Lower lobe of right lung (tissue), 2 donors: Measurements from ENCODE around the gene ZNF488. TPM values are rescaled to one million over a fixed set of nuclear protein-coding genes. Genes with fewer than 3 reads are reported as not detected.

Source experiments
- ATAC-seq, 2 donors: fragments of 200-7000 bp; cut with Tn5 transposase; one replicate each; pipeline ENCODE4 v1.9.1; 2020 to 2022; ENCODE audit warnings: mild to moderate bottlenecking in 2 of 2, moderate library complexity in 2 of 2
- DNase-seq: peaks from one replicate; pipeline ENCODE4 v3.0.0-alpha.2; 2020
- H3K27ac ChIP-seq: fragments of 200-600 bp; one replicate; pipeline ENCODE4 v1.8.0; 2022
- H3K27me3 ChIP-seq: fragments of 200-600 bp; one replicate; pipeline ENCODE4 v1.8.0; 2022; ENCODE audit warnings: low read depth
- H3K36me3 ChIP-seq: fragments of 200-600 bp; one replicate; pipeline ENCODE4 v1.8.0; 2022; ENCODE audit warnings: mild to moderate bottlenecking
- H3K4me1 ChIP-seq: fragments of 200-600 bp; one replicate; pipeline ENCODE4 v1.8.0; 2022
- H3K4me3 ChIP-seq: fragments of 200-600 bp; one replicate; pipeline ENCODE4 v1.8.0; 2022; ENCODE audit warnings: mild to moderate bottlenecking
- H3K9me3 ChIP-seq: fragments of 200-600 bp; one replicate; pipeline ENCODE4 v1.8.0; 2022
- CTCF ChIP-seq: fragments of 200-600 bp; IDR thresholded peaks from one replicate; pipeline ENCODE4 v1.8.0; 2022; ENCODE audit warnings: antibody characterized with exemption, mild to moderate bottlenecking
- intact Hi-C: fragments of 100-400 bp; cut with DNase I; formaldehyde crosslinking; loops from one replicate; pipeline ENCODE4 v1.11.0; 2022
- total RNA-seq: library from RNA; stranded (reverse); fragmentation: NEBNext Ultra II Directional; extraction: Animal tissue kit (Norgen Biotek cat#: 25700); gene quantifications from one replicate; pipeline ENCODE4 v1.2.1, GENCODE V29; 2021
- donor health status: DM: no; HTN: yes; CAD: no; lungs with severe emphysema.

ZNF488 gene
- total RNA-seq, 1 donor from 2014 or later: 0.38 TPM

- Histone ChIP-seq H3K4me3 (no peak overlapping the region), H3K27ac (no peak overlapping the region), H3K27me3 (no peaks in the 10 kb centered on the region), H3K36me3 (no peaks in the 10 kb centered on the region), H3K4me1 (peaks cover under 1% of the 10 kb centered on the region), H3K9me3 (no peaks in the 10 kb centered on the region)
- no peak for DNase-seq
- no peak for TF ChIP-seq CTCF
- intact Hi-C loops: no loop called here
- ATAC-seq: no peak
These were observed 24.5 kb upstream of the ZNF488 start for GRCh38 chr10:47408606-47409005.

GRCh38 chr10:47406870-47407691 is 23.0 kb upstream of the ZNF488 start:
- H3K4me1 ChIP-seq: peaks cover 6% of the 10 kb centered on the region
- no peak overlapping the region for H3K27ac ChIP-seq
- no peak for TF ChIP-seq CTCF
- H3K27me3 ChIP-seq: no peaks in the 10 kb centered on the region
- intact Hi-C loops: no loop called here
- ATAC-seq (peak; percentile 36 to 60), DNase-seq (no peak)
- H3K36me3 ChIP-seq: no peaks in the 10 kb centered on the region
- no peak overlapping the region for H3K4me3 ChIP-seq
- no peaks in the 10 kb centered on the region for H3K9me3 ChIP-seq

DNA sequence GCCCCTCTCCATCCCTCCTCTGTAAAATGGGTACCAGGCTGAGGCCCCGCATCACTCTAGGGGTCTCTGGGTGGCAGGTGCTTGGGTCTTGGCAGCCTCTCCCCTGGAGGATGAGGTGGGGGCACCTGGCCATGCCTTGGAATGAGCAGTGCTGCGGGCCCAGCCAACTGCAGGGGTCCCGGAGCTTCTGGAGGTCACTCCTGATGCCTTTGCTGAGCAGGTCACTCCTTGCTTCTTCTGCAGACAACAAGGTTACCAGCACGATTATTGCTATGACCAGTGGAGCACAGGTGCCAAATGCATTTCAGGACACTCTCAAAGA is 22.4 kb upstream of the ZNF488 start:
- no peak overlapping the region for H3K4me3 ChIP-seq
- ATAC-seq (no peak), DNase-seq (no peak)
- no peak for TF ChIP-seq CTCF
- no peaks in the 10 kb centered on the region for H3K36me3 ChIP-seq
- H3K27me3 ChIP-seq: no peaks in the 10 kb centered on the region
- H3K4me1 ChIP-seq: peaks cover 6% of the 10 kb centered on the region
- intact Hi-C loops: no loop called here
- no peak overlapping the region for H3K27ac ChIP-seq
- no peaks in the 10 kb centered on the region for H3K9me3 ChIP-seq

DNA sequence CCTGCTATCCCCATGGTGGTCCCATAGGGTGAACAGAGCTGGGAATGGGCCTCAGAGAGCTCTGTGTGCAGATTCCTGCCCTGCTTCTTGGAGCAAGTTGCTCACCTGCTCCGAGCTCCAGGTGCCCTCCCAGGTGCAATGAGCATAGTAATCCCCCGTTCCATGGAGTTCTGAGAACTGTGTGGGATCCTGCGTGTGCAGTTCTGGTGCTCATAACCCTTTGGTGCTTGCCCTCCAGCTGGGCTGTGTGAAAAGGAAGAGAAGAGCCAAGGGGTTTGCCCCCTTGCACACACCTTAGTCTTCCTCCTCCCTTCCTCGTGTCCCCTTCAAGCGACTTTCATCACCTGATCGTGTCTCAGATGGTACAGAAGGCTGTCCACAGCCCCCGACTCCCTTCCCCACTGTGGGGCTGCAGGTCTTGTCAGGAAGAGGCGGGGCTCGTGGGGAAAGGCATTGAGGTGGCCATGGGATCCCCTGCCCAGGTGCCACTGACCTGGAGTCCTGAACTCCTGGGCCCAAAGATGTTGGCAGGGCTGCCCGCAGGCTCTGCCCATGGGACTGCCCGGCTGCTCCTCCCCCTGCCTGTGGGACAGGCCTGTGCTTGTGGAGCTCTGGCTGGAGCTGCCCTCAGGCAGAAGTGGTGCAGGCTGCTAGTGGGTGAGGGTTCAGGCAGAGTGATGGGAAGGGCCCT is 21.9 kb upstream of the ZNF488 start:
- ATAC-seq (no peak), DNase-seq (no peak)
- H3K27me3 ChIP-seq: no peaks in the 10 kb centered on the region
- H3K27ac ChIP-seq: no peak overlapping the region
- intact Hi-C loops: no loop called here
- H3K4me3 ChIP-seq: no peak overlapping the region
- no peak for TF ChIP-seq CTCF
- no peaks in the 10 kb centered on the region for H3K36me3 ChIP-seq
- no peaks in the 10 kb centered on the region for H3K9me3 ChIP-seq
- H3K4me1 ChIP-seq: peaks cover 6% of the 10 kb centered on the region

DNA sequence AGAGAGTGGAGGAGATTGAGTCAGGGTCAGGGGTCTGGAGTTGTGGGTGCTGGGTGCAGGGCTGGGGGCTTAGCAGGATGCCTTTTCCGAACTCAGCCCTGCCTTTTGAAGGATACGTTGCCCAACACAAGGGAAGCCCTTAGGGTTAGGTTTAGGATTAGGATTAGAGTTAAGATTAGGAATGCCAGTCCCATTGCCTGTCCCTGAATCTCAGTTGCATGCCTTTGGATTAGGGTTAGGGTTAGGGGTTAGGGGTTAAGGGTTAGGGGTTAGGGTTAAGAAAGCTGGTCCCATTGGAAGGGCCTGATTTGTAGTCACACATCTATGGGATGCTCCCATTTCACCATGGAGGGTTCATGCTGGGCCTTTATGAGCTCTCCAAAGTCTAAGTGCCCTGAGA is 20.8 kb upstream of the ZNF488 start:
- no peaks in the 10 kb centered on the region for H3K9me3 ChIP-seq
- intact Hi-C loops: no loop called here
- ATAC-seq (no peak), DNase-seq (no peak)
- no peak overlapping the region for H3K27ac ChIP-seq
- no peaks in the 10 kb centered on the region for H3K36me3 ChIP-seq
- no peak for TF ChIP-seq CTCF
- peaks cover 6% of the 10 kb centered on the region for H3K4me1 ChIP-seq
- no peaks in the 10 kb centered on the region for H3K27me3 ChIP-seq
- no peak overlapping the region for H3K4me3 ChIP-seq
